HK-2 (cell line): ENCODE results near the gene RSPRY1.
"Not testable (repeated sequence)": the region's sequence is repeated elsewhere in the genome, so short reads cannot be mapped to it uniquely, and the experiment has no call there.

ENCODE experiments used
- DNase-seq: peaks from one replicate; pipeline ENCODE4 v3.0.0-alpha.2; 2018; ENCODE audit not compliant: unreplicated experiment

RSPRY1 gene

GRCh38 chr16:57255686-57256415 lies 69.7 kb downstream of the RSPRY1 start:
- no peak for DNase-seq

- no peak for DNase-seq
These were observed 70.7 kb downstream of the RSPRY1 start for GRCh38 chr16:57256601-57257395.

- DNase-seq: no peak
These were observed 71.4 kb downstream of the RSPRY1 start for GRCh38 chr16:57257455-57258070.

GRCh38 chr16:57258226-57258909 lies 72.2 kb downstream of the RSPRY1 start:
- no peak for DNase-seq

- DNase-seq: no peak
These were observed 72.9 kb downstream of the RSPRY1 start for GRCh38 chr16:57258910-57259475.

GRCh38 chr16:57260294-57260929 lies 74.3 kb downstream of the RSPRY1 start:
- DNase-seq: peak; percentile 44

GRCh38 chr16:57261806-57262205 lies 75.7 kb downstream of the RSPRY1 start:
- DNase-seq: no peak

GRCh38 chr16:57262841-57263540 lies 76.9 kb downstream of the RSPRY1 start:
- DNase-seq: no peak

GRCh38 chr16:57263541-57264351 lies 77.6 kb downstream of the RSPRY1 start:
- no peak for DNase-seq

- no peak for DNase-seq
These were observed 78.3 kb downstream of the RSPRY1 start for GRCh38 chr16:57264381-57264780.

- DNase-seq: no peak
These were observed 78.8 kb downstream of the RSPRY1 start for GRCh38 chr16:57264950-57265371.

- DNase-seq: peak; percentile 78
These were observed 79.9 kb downstream of the RSPRY1 start for GRCh38 chr16:57265850-57266530.

- peak; percentile 28 for DNase-seq
These were observed 80.6 kb downstream of the RSPRY1 start for GRCh38 chr16:57266531-57267260.

GRCh38 chr16:57267343-57267742 lies 81.2 kb downstream of the RSPRY1 start:
- DNase-seq: not testable (repeated sequence)

- no peak for DNase-seq
These were observed 83.0 kb downstream of the RSPRY1 start for GRCh38 chr16:57268804-57269800.

- no peak for DNase-seq
These were observed 84.3 kb downstream of the RSPRY1 start for GRCh38 chr16:57270221-57271062.

- no peak for DNase-seq
These were observed 84.9 kb downstream of the RSPRY1 start for GRCh38 chr16:57271063-57271345.
